HL-60/S4 treated with phorbol 12-myristate 13-acetate at 8.2 ng/mL for 4 days and 3 days (cell line): ENCODE measurements around the gene RAD51B.

ENCODE experiments used
- in situ Hi-C: fragments of 300-500 bp; cut with MboI; formaldehyde crosslinking; loops from 2 replicates; pipeline ENCODE4 v1.15.0; 2022; ENCODE audit warnings: low sequenced_read_pairs

The RAD51B gene

DNA sequence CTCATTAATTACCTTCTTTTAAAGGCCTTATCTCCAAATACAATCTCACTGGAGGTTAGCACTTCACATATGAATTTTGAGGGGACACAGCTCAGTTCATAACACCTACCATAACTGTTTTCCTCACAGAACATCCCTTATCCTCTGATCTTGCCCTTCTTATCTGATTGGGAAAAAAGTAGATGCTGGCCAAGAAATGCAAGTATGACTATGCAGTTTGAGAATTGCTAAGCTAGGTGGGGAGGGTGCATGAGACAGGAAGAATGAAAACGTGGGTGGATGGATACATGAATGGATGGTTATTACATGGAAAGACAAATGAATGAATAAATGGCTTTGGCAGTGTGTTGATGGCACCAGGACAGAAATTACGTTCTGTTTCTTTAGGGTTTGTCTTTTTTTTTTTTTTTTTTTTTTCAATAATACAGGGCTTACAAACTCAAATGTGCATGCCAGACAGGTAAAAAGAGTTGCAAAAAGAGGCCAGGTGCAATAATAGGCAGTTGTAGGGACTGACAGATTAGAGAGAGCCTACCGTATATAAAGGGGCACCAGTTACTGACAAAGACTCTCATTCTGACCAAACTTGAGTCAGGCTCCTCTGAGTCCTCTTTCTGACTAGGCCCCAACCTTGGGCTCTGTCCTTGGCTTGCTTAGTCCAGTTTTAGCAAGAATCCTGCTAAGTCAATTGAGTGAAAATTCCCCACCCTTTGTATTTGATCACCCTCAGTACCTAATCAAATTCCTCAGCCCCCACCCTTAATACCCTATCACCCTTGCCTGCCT, 668.4 kb downstream of the RAD51B start:
- in situ Hi-C loops: no loop called here

GRCh38 chr14:68491793-68492192, 672.2 kb downstream of the RAD51B start:
- in situ Hi-C loops: no loop called here

DNA sequence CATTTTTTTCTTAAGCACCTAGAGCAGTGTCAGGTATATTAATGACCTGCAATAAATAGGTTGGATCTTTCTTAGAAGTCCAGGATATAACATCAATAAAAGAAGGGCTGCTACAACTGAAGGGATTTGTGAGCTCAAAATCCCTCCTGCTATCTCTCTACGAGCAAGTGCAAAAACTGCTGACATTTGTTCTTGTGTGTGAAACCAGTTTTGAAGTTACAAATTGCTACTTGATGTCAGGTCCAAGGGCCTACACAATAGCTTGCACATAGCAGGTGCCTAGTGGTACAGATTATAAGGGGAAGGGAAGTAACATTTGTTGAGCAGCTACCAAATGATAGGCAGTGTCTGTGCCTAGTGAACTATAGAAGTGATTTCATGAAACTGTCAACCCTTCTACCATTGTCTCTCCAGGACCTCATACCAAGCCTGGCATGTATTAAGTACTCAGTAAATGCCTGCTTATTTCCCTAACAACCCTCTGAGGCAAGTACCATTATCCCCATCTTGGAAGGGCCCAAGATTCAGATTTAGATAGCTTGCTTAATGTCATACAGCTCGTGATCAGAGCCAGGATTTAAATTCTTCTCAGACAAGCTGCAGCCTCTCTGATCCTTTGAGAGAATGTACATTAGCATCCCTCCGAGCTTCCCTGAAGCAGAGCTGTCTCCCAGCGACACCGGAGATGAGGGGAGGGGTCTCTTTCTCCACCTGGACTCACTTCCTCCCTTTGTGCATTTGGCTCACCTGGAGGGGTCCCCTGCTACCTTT, 673.0 kb downstream of the RAD51B start:
- in situ Hi-C loops: no loop called here

- in situ Hi-C loops: no loop called here
These were observed 673.8 kb downstream of the RAD51B start for GRCh38 chr14:68493152-68493911.

DNA sequence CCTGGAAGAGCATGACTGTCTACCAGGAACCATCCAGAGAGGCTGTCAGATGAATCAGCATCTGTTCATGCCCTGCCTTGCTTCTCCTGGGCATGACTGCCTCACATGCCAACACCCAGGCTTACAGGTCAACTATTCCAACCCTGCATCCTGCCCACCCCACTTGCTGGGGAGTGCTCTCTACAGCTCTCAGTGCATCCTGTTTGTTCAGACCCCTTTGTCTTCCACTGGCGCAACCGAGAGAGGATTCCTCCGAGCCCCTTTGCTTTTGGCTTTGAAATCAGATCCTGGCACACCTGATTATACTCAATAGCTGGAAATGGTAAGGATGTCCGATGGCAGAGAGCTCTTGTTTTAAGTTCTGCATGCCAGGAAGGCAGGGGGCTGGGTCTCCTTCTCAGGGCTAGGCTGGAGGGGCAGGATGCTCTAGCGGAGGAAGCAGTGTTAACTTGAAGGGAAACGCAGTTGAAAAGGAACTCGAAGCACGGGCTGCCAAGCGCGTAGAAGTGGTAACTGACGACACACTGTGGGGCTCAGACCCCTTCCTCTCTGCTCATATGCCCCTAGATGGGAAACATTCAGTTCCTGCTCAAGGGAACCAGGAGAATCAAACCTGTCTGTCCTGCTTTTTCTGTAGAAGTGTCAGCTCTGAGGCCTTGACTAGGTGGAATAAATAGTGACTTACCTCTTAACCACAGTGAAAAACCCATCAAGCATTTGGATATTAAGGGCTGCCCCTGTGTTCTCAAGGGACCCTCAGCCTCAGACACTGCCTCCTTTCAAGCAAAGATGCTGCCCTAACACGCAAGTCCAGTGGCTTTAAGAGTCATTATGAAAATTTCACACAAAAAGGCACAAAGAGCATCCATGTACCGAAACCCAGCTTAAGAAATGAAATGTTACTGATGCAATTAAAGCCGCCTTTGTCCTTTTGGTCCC, 675.8 kb downstream of the RAD51B start:
- in situ Hi-C loops: no loop called here

- in situ Hi-C loops: no loop called here
These were observed 677.4 kb downstream of the RAD51B start for GRCh38 chr14:68497011-68497410.

DNA sequence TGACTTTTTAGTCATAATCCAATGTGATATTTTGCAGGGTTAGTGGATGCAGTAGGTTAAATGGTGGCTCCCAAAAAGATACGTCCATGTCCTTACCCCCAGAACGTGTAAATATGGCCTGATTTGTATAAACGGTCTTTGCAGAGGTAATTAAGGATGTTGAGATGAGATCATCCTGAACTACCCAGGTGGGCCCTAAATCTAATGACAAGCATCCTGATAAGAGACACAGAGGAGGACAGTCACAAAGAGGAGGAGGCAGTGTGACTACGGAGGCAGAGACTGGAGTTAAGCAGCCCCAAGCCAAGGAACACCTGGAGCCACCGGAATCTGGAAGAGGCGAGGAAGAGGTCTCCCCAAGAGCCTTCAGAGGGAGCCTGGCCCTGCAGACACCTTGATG, 679.9 kb downstream of the RAD51B start:
- in situ Hi-C loops: no loop called here

- in situ Hi-C loops: no loop called here
These were observed 681.6 kb downstream of the RAD51B start for GRCh38 chr14:68501171-68501570.

DNA sequence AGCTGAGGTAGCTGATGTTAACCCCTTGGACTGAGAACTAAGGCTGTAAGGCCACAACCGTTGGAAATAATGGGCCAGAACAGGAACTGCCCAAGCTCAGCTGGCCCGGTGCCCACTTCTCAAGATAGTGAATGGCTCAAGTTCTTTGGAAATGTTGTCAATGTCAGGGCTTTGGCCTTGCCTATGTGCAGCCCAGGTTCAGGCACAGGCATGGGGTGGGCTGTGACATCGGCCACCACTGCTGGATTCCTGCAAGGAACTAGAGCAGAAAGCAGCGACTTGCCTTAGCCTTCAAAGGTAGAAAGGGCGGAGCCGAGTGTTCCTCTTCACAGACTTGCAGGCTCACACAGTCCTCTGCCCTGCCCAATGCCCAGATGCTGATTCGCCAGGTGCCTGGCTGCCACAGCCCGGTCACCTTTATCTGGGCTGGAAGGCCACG, 682.1 kb downstream of the RAD51B start:
- in situ Hi-C loops: no loop called here

GRCh38 chr14:68502230-68502629, 682.7 kb downstream of the RAD51B start:
- in situ Hi-C loops: no loop called here

DNA sequence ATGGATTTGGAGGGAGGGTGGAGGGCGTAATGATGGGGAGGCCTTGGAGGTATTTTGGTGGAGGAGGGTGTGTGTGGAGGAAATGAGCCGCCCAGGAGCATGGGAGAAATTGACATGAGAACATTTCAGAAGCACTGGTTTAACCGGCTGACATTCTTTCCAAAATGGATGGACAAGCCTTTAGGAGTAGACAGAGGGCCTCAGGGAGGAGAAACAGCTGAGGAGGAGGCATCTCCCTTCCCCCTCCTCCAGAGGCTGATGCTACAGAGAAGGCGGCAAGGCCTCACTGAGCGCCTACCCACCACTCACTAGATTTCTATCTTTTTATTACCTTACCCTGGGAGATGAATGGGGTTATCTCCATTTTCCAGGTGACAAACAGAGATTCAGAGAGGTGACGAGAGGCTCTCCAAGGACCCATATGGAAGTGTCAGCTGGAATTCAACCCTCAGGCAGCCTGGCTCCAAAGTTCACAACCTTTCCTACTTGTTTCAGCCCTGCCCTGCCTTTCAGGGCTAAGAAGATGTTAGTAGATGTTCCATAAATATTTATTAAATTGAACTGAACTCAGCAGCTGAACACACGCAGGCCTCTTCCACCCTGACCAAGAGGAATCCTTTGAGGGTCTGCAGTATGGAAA, 683.7 kb downstream of the RAD51B start:
- in situ Hi-C loops: no loop called here

DNA sequence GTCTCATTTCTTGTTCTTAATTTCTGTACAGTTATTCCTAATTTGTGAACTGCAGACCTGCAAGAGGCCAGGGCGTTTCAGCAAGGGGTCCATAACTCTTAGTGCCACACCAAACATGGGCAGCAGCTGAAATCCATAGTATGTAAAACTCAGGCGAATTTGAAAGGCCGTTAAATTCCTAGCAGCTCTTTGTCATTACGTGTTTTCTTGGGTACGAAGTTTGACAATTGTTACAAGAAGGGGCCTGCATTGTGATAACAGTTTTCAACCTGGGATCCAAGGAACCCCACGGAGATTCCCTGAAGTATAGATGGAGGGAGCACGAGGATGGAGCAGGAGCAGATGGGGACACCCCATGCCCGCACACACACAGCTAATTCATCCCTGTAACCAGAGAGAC, 685.3 kb downstream of the RAD51B start:
- in situ Hi-C loops: no loop called here

DNA sequence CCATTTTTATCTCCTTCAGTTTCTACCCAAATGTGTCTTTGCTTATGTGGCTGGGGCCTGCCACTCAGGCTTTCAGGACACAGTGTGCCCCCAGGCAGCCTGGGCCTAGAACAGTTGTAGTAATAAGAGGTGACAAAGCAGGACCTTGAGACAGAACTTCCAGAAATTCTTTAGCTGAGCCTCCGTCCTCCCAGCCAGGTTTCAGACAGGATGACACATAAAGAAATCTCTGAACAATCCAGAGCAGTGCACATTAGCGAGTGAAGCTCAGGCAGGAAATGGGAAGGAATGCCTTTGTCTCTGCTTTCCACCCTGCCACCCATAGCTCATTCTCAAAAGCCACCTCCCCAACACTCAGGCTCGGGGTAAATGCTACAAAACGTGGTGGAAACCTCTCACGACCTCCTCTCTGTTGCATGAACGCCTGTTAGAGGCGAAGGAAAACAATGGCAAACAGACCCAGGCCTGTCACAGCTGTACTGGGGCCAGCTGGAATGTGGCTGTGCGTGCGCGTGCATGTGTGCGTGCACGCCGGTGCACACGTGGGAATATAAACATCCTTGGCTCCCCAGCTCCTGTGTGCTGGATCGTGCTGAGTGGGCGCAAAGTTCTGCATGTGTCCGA, 686.6 kb downstream of the RAD51B start:
- in situ Hi-C loops: no loop called here

DNA sequence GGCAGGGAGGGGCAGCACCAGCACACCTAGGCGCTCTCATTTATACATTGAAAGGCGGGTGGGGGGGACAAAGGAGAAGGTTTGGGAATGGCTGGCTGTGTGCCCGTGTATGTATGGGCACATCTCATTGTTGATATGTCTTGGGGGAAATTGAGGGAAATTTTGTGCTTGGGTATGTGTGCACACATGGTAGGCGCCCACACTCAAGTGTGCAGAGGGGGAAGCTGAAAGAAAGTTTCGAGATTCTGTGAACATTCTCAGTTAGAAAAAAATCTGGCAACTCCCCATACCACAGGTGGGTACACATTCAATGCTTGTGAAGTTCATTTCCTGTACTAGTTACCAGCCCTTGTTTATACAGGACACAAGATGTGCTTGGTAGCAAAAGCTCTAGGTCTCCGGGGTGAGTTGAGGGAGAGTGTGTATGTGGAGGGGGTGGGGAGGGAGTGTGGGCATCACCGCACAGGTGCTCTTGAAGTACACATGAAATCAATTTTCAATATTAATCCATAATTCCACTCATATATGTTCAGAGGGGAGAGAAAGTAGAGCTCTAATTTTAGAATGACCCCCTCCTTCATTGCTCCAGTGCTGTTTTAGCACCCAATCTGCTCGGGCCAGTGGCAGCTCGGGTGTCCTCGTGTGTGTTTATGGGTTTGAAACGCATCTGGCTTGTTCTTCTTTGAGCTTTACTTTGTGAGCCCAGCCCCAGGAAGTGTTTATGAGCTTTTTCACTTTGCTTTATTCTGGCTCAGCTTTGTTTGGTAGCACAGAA, 687.3 kb downstream of the RAD51B start:
- in situ Hi-C loops: no loop called here

- in situ Hi-C loops: no loop called here
These were observed 688.0 kb downstream of the RAD51B start for GRCh38 chr14:68507544-68508081.

- in situ Hi-C loops: no loop called here
These were observed 689.0 kb downstream of the RAD51B start for GRCh38 chr14:68508581-68508980.

GRCh38 chr14:68509188-68509983, 689.8 kb downstream of the RAD51B start:
- in situ Hi-C loops: no loop called here
